ENCODE data around the gene SMIM24.

The SMIM24 gene

GRCh38 chr19:3499738-3500428, 19.6 kb upstream of the SMIM24 start:
- DNase-seq (ENCODE audit: insufficient read length, low spot score), result no peak
- no peak for FAIRE-seq

DNA sequence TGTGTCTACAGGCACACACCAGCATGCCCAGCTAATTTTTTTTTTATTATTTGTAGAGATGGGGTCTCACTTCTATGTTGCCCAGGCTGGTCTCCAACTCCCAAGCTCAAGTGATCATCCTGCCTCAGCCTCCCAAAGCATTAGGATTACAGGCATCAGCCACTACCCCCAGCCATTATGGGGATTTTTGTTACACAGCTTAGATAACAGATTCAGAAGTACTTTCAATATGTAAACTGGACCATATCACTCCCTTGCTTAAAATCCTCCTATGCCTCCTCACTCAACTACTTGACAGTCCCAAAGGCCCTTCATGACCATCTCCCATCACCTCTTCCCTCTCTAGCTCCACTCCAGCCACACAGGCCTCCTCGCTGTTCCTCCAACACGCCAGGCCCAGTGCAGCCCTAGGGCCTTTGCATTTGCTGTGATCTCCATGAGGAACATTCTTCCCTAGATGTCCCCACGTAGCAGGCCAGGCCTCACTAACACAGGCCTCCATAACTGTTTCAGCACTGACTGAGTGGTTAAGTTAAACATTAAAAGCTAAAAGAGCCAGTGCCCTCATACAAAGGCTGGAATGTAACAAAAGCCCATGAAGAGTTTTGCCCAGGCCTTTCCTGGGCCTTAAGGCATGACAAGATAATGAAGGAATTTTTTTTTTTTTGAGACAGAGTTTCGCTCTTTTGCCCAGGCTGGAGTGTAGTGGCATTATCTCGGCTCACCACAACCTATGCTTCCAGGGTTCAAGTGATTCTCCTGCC, 17.6 kb upstream of the SMIM24 start:
- no peak for DNase-seq (ENCODE audit: insufficient read length, low spot score)
- FAIRE-seq, result no peak

GRCh38 chr19:3496392-3497273, 16.3 kb upstream of the SMIM24 start:
- FAIRE-seq, result no peak

DNA sequence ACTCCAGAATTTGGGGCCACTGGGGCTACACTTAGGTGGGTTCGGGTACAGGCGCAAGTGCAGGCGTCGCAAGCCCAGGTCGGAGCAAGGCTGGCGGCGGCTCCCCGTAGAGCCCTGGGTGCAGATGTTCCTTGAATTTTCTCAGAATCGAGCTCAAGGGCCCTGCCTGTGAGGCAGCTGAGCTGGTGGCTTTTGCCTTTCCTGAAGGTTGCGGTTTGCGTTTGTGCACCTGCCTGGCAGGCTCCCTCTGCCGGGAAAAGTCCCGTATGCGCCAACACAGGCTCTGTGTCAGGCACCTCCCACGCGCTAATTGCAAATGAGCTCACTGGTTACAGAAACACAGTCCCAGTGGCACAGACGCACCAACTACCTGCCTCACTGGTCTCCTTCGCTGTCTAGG, 14.2 kb upstream of the SMIM24 start:
- FAIRE-seq, result no peak
- no peak for DNase-seq (ENCODE audit: insufficient read length, low spot score)

More at GRCh38 chr19:3496392-3497273, 16.3 kb upstream of the SMIM24 start:
- no peak for DNase-seq (ENCODE audit: insufficient read length, low spot score)

DNA sequence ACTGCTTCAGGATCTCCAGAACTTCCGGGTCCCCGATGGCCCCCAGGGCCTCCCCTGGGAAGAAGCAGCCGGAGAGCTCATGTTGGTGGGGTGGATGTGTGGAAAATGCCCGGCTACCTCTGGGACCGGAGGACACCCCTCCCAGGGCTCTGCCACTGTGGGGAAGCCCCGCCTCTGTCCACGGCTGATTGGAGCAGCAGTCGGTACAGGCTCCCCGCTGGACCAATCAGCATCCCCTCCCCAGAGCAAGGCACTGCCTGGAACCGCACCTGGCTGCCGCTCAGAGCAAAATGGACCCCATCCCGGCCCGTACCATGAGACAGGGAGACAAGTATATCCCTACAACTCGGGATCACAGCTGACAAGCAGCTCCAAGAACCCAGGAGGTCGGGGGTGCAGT, 13.7 kb upstream of the SMIM24 start:
- no peak for DNase-seq (ENCODE audit: insufficient read length, low spot score)
- no peak for FAIRE-seq

- FAIRE-seq (no peak), DNase-seq (ENCODE audit: insufficient read length, low spot score) (no peak)
Observed at GRCh38 chr19:3493651-3494050, 13.3 kb upstream of the SMIM24 start.

GRCh38 chr19:3492919-3493318, 12.6 kb upstream of the SMIM24 start:
- FAIRE-seq (no peak), DNase-seq (ENCODE audit: insufficient read length, low spot score) (no peak)

- FAIRE-seq (no peak), DNase-seq (ENCODE audit: insufficient read length, low spot score) (no peak)
Observed at GRCh38 chr19:3492131-3492839, 12.0 kb upstream of the SMIM24 start.

- FAIRE-seq, result no peak
- DNase-seq (ENCODE audit: insufficient read length, low spot score), result no peak
Observed at GRCh38 chr19:3491396-3492119, 11.2 kb upstream of the SMIM24 start.

- FAIRE-seq (no peak), DNase-seq (ENCODE audit: insufficient read length, low spot score) (no peak)
Observed at GRCh38 chr19:3483226-3483628, 2.9 kb upstream of the SMIM24 start, which contains the start of gene SMIM44. Gene SMIM44 (minus strand): TSS chr19:3483441. CDS start chr19:3483403, 38 bp downstream.

DNA sequence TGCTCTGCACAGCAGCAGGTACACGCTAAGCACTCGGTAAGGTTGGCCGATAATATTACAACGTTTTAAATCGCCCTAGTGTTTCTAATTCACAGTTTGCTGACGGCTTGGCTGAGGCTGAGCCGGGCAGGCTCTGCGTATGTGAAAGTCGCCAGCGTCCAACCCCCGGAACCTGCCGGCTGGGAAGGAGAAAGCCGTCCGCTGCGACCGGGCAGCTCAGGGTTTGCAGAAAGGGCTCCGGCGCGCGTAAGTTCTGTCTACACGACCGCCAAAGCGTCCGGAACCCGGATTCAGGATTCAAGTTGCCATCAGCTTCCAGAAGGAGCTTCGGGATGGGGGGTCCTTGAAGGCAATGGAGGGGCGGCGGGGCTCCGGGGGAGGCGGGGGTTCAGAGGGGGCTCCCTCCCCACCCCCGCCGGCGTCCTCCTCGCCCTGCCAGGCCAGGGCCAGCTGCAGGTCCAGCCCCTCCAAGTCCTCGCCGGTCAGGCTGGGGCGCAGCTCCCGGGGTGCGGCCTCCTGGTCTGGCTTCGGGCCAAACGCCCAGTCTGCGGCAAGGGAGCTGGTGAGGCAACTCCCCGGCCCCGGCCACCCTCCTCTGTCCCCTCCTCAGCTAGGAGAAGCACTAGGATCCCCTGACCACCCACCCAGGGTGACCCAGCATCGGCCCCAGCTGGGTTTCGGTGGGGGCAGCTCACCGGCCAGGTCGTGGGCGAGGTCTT, 2.3 kb upstream of the SMIM24 start:
- FAIRE-seq (no peak), DNase-seq (ENCODE audit: insufficient read length, low spot score) (no peak)

DNA sequence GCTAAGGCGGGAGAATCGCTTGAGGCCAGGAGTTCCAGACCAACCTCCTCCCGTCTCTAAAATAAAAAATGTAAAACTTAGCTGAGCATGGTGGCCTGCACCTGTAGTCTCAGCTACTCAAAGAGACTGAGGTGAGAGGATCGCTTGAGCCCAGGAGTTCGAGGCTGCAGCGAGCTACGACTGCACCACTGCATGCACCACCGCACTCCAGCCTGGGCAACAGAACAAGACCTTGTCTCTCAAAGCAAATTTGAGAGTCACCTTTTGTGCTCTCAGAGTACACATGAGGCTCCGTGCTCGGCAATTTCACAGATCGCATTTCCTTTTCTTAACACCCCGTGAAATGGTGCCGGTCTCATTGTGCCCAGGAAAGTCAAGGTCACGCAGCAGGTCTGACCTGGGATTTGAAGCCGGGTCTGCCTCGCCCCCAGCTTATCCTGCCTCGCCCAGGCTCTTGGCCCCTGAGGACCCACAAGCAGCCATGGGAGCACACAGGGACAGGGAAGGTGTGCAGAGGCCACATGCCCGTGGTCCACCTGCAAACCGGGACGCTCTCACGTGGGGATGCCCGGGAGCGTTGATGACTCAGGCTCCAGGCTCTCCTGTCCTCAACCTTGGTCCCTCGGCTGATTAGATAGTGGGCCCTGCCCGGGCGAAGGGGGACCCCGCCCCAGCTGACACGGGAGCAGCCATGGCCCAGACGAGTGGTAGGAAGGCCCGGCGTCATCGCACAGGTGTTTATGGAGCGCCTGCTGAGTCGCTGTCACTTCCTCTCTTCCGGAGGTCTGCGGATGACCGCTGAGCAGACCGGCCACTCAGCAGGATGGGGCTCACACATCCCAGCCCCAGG, 1.1 kb upstream of the SMIM24 start:
- DNase-seq (ENCODE audit: insufficient read length, low spot score) (no peak), FAIRE-seq (no peak)

- FAIRE-seq, result no peak
- no peak for DNase-seq (ENCODE audit: insufficient read length, low spot score)
Observed at GRCh38 chr19:3479834-3480215, 500 bp downstream of the SMIM24 start.

GRCh38 chr19:3479177-3479833, 1.0 kb downstream of the SMIM24 start:
- DNase-seq (ENCODE audit: insufficient read length, low spot score) (no peak), FAIRE-seq (no peak)

DNA sequence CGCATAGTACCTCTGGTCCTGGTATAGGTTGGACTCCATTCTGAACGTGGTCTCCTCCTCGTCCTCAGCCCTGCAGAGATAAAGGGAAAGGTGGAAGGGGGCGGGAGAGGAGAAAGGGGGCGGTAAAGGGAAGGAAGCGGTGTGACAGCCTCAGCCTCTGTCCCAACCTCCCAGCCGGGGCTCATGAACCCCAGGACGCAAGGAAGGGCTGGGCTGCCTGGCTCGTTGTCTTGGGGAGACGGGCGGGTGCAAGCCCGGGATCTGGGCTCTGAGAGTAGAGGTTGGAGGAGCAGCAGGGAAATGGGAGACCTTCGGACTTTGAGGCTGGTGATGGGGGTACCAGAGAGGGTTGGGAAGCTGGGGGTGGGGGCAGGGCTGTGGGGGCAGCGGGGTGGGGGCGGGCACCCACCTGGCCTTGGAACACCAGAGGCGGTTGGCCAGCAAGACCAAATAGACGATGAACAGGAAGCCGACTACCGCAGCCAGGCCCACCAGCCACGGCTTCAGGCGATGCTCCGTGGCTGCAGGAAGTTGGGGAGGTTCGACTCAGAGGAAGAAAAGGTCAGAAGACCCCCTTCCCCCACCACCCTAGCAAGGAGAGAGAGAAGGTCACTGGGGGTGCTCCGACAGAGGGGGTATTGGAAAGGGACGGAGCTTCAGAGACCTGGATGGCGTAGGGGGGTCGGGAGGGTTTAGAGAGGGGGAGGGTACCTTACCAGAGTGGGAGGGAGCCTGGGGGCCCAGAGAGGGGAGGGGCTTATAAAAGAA, 1.7 kb downstream of the SMIM24 start:
- DNase-seq (ENCODE audit: insufficient read length, low spot score) (no peak), FAIRE-seq (no peak)

DNA sequence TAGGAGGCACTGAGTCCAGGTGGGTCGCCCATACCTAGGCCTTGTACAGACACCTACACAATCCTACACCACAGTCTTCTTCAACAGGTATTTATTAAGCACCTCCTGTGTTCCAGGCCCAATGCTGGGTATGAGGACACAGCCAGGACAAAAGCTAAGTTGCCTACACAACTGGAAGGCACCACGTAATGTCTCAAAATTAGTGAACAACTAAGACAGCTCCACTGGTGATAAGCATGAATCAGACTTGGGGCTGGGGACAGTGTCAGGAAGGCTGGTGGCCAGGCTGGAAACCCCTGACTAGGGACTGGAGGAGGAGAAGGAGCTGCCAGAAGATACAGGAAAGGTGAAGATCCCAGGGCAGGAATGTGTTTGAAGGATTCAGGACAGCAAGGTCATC, 2.4 kb downstream of the SMIM24 start:
- DNase-seq (ENCODE audit: insufficient read length, low spot score) (no peak), FAIRE-seq (no peak)

DNA sequence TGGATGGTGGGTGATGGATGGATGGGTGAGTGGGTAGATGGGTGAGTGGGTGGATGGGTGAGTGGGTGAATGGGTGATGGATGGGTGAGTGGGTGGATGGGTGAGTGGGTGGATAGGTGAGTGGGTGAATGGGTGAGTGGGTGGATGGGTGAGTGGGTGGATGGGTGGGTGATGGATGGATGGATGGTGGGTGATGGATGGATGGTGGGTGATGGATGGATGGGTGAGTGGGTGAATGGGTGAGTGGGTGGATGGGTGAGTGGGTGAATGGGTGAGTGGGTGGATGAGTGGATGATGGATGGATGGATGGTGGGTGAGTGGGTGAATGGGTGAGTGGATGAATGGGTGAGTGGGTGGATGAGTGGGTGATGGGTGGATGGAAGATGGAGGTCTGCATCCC, 2.8 kb downstream of the SMIM24 start:
- no peak for FAIRE-seq
- no peak for DNase-seq (ENCODE audit: insufficient read length, low spot score)
